Endodermal cell (in vitro differentiated cells): ENCODE data around the gene EXOC1. TPM values are rescaled to one million over a fixed set of nuclear protein-coding genes. Genes with fewer than 3 reads are reported as not detected.
A peak's percentile ranks its signal among the peaks of the same experiment; 100 is the strongest.

Experiments
- DNase-seq: peaks from one replicate; pipeline ENCODE4 v3.0.0-alpha.2; 2017
- H3K27ac ChIP-seq: 2 replicates; pipeline ENCODE4 v1.5.1; 2013; ENCODE audit warnings: mild to moderate bottlenecking, low read depth, low read length, moderate library complexity
- H3K27me3 ChIP-seq: 2 replicates; pipeline ENCODE4 v1.6.1; 2013; ENCODE audit warnings: mild to moderate bottlenecking, low read length, moderate library complexity; ENCODE audit not compliant: insufficient read depth, control insufficient read depth, poor library complexity, severe bottlenecking
- H3K36me3 ChIP-seq: 2 replicates; pipeline ENCODE4 v1.7.0; 2013; ENCODE audit warnings: mild to moderate bottlenecking, low read length, moderate library complexity; ENCODE audit not compliant: control insufficient read depth, insufficient read depth
- H3K4me1 ChIP-seq: one replicate; pipeline ENCODE4 v1.7.0; 2013; ENCODE audit warnings: low read length; ENCODE audit not compliant: control insufficient read depth, insufficient read depth
- H3K4me3 ChIP-seq: 2 replicates; pipeline ENCODE4 v1.5.1; 2013; ENCODE audit warnings: mild to moderate bottlenecking, low read length, moderate library complexity
- H3K9ac ChIP-seq: 2 replicates; pipeline ENCODE4 v1.6.1; 2013; ENCODE audit warnings: mild to moderate bottlenecking, low read length, moderate library complexity; ENCODE audit not compliant: poor library complexity, severe bottlenecking; ENCODE audit errors: extremely low read depth
- H3K9me3 ChIP-seq: 2 replicates; pipeline ENCODE4 v1.6.1; 2013; ENCODE audit warnings: mild to moderate bottlenecking, low read length, moderate library complexity; ENCODE audit not compliant: control insufficient read depth
- H3K27ac Mint-ChIP-seq: 2 replicates; pipeline ENCODE4 v1.8.0; 2020; ENCODE audit warnings: mixed read lengths
- H3K27me3 Mint-ChIP-seq: 2 replicates; pipeline ENCODE4 v1.8.0; 2021; ENCODE audit warnings: mild to moderate bottlenecking, mixed read lengths; ENCODE audit not compliant: insufficient read depth
- H3K36me3 Mint-ChIP-seq: 2 replicates; pipeline ENCODE4 v1.8.0; 2020; ENCODE audit warnings: low read depth, mixed read lengths
- H3K4me1 Mint-ChIP-seq: 2 replicates; pipeline ENCODE4 v1.8.0; 2020; ENCODE audit warnings: mixed read lengths
- H3K4me3 Mint-ChIP-seq: 2 replicates; pipeline ENCODE4 v1.8.0; 2020; ENCODE audit warnings: mild to moderate bottlenecking, moderate library complexity, mixed read lengths
- H3K9me3 Mint-ChIP-seq: 2 replicates; pipeline ENCODE4 v1.8.0; 2020; ENCODE audit warnings: mild to moderate bottlenecking, mixed read lengths
- WGBS, 2 experiments: methylation state at CpG; one replicate each; pipeline versions ENCODE4 v1.1.5 to v1.1.7; 2013; ENCODE audit warnings: missing lambda C conversion rate in 2 of 2, mixed read lengths in 1 of 2; ENCODE audit not compliant: insufficient coverage in 1 of 2, insufficient read length in 1 of 2; 5-methylcytosine and 5-hydroxymethylcytosine counted together
- total RNA-seq, 2 donors: library from RNA; stranded (reverse); fragmentation: NEBNext Ultra II Directional in 1 of 2; extraction: Animal tissue kit (Norgen Biotek cat#: 25700) in 1 of 2; gene quantifications; 2 replicates in 1 of 2; 3 replicates in 1 of 2; pipeline ENCODE4 v1.2.1, GENCODE V29; 2021
- TF ChIP-seq, protein P1 (sequence below): fragments of 200-600 bp; sonication (generic); conservative IDR thresholded peaks from 2 replicates; pipeline ENCODE4 v1.5.0; 2021; ENCODE audit warnings: antibody characterized with exemption, mild to moderate bottlenecking

EXOC1 gene
- total RNA-seq, 2 donors from 2014 or later = 26.5 to 26.9 TPM

DNA sequence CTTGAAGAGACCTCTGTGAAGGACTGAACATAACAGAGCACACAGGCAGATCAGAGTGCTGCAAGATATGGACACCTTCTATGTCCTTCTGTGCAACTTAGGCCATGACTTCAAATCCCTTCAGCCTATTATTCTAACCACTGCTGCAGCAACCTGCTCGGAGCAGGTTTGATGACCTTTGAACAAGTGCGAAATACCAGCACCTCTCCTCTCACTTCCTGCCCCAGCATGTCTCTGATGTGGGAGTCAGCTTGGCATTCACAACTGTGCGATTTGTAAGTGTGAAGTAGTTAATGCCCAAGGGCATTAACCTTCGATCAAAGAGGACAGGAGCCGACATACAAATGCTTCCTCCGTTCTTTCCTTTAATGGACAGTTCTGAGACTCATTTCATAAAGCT is 1.6 kb upstream of the EXOC1 start:
- Histone ChIP-seq H3K9ac (no peak overlapping the region), H3K27ac (no peak overlapping the region), H3K27me3 (no peaks in the 10 kb centered on the region), H3K36me3 (no peaks in the 10 kb centered on the region), H3K9me3 (peaks cover 5% of the 10 kb centered on the region), H3K4me1 (no peaks in the 10 kb centered on the region), H3K4me3 (peak overlapping the region; percentile 32)
- DNase-seq = peak; percentile 59
- Mint-ChIP-seq H3K4me3 (no peak overlapping the region), H3K27ac (no peak overlapping the region), H3K9me3 (peaks cover 4% of the 10 kb centered on the region), H3K36me3 (no peaks in the 10 kb centered on the region), H3K27me3 (peaks cover 2% of the 10 kb centered on the region), H3K4me1 (peaks cover 18% of the 10 kb centered on the region)
- 61 to 64% methylated on average over 5 to 6 of the region's 6 CpGs for WGBS, 2 experiments
- TF ChIP-seq, protein P1, sequence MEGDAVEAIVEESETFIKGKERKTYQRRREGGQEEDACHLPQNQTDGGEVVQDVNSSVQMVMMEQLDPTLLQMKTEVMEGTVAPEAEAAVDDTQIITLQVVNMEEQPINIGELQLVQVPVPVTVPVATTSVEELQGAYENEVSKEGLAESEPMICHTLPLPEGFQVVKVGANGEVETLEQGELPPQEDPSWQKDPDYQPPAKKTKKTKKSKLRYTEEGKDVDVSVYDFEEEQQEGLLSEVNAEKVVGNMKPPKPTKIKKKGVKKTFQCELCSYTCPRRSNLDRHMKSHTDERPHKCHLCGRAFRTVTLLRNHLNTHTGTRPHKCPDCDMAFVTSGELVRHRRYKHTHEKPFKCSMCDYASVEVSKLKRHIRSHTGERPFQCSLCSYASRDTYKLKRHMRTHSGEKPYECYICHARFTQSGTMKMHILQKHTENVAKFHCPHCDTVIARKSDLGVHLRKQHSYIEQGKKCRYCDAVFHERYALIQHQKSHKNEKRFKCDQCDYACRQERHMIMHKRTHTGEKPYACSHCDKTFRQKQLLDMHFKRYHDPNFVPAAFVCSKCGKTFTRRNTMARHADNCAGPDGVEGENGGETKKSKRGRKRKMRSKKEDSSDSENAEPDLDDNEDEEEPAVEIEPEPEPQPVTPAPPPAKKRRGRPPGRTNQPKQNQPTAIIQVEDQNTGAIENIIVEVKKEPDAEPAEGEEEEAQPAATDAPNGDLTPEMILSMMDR = no peak

DNA sequence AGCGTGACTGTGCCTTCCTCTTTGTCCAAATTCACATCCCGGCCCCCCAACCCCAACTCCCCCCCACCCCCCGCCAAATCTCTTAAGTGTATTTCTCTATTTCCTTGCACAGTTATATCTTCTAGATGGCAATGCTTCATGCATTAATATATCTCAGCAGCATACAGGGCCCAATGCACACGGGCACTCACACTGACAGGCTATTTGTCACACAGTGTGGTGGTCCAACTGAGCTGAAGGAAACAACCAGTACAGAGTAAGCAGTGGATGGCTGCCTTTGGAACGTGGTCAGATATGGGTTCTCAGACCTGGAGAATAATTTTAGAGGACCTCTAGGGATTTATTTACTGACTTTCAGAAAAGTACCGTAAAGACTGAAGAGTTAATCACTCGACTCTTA is 681 bp downstream of the EXOC1 start:
- H3K27me3 Mint-ChIP-seq = peaks cover 2% of the 10 kb centered on the region
- H3K4me3 Mint-ChIP-seq = no peak overlapping the region
- H3K27ac Mint-ChIP-seq = no peak overlapping the region
- Histone ChIP-seq H3K4me1 (no peaks in the 10 kb centered on the region), H3K9ac (peak overlapping the region; percentile 71), H3K27me3 (no peaks in the 10 kb centered on the region), H3K36me3 (peaks cover 10% of the 10 kb centered on the region), H3K4me3 (peak overlapping the region; percentile 93), H3K27ac (no peak overlapping the region), H3K9me3 (peaks cover 5% of the 10 kb centered on the region)
- WGBS, 2 experiments = 42 to 59% methylated on average over 3 to 5 of the region's 7 CpGs
- peaks cover 9% of the 10 kb centered on the region for H3K36me3 Mint-ChIP-seq
- TF ChIP-seq, protein P1 = no peak
- H3K9me3 Mint-ChIP-seq = peaks cover 4% of the 10 kb centered on the region
- H3K4me1 Mint-ChIP-seq = peaks cover 21% of the 10 kb centered on the region
- peak; percentile 52 for DNase-seq

DNA sequence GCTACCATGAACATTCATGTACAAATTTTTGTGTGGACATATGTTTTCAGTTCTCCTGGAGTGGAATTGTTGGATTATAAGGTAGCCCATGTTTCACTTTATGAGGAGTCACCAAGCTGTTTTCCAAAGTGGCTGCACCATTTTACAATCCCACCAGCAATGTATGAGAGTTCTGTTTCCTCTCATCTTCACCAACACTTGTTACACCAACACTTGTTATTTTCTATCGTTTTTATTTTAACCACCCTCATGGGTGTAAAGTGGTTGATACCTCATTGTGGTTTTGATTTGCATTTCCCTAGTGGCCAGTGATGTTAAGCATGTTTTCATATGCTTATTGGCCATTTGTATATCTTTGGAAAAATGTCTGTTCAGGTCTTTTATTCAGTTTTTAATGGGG is 4.1 kb downstream of the EXOC1 start:
- peaks cover 32% of the 10 kb centered on the region for H3K36me3 ChIP-seq
- no peaks in the 10 kb centered on the region for H3K27me3 ChIP-seq
- Mint-ChIP-seq H3K36me3 (peaks cover 13% of the 10 kb centered on the region), H3K9me3 (peaks cover 4% of the 10 kb centered on the region), H3K27ac (no peak overlapping the region), H3K4me1 (peaks cover 4% of the 10 kb centered on the region), H3K27me3 (peaks cover 2% of the 10 kb centered on the region), H3K4me3 (no peak overlapping the region)
- peaks cover 5% of the 10 kb centered on the region for H3K9me3 ChIP-seq
- no peak overlapping the region for H3K27ac ChIP-seq
- WGBS, 2 experiments = 89% methylated on average over 1 of the region's 1 CpG; no CpG with 5 or more reads in 1 of the 2 experiments
- H3K9ac ChIP-seq = no peak overlapping the region
- H3K4me3 ChIP-seq = no peak overlapping the region
- no peaks in the 10 kb centered on the region for H3K4me1 ChIP-seq
- DNase-seq = no peak
- TF ChIP-seq, protein P1 = no peak
